GM12878 (cell line): Measurements from ENCODE around the gene F10.

Experiments
- BCL3 ChIP-seq: IDR thresholded peaks from 2 replicates; pipeline ENCODE4 v1.6.1; 2011; ENCODE audit warnings: borderline replicate concordance, low read depth, mild to moderate bottlenecking, moderate library complexity, low read length; ENCODE audit not compliant: insufficient read depth, poor library complexity, severe bottlenecking
- POU2F2 ChIP-seq: IDR thresholded peaks from 3 replicates; pipeline ENCODE4 v1.6.1; 2011; ENCODE audit warnings: low read depth, mild to moderate bottlenecking, low read length, borderline replicate concordance
- TF ChIP-seq, protein P1 (sequence below), 3 experiments: IDR thresholded peaks in 2 of 3; conservative IDR thresholded peaks in 1 of 3; 2 replicates each; pipeline ENCODE4 v1.5.1; 2011; ENCODE audit warnings: low read depth in 3 of 3, low read length in 3 of 3, mild to moderate bottlenecking in 3 of 3, control low read depth in 2 of 3, moderate library complexity in 2 of 3, inconsistent platforms in 1 of 3, mixed read lengths in 1 of 3; ENCODE audit not compliant: control insufficient read depth in 2 of 3, insufficient read depth in 1 of 3; ENCODE audit errors: extremely low read depth in 1 of 3

DNA sequence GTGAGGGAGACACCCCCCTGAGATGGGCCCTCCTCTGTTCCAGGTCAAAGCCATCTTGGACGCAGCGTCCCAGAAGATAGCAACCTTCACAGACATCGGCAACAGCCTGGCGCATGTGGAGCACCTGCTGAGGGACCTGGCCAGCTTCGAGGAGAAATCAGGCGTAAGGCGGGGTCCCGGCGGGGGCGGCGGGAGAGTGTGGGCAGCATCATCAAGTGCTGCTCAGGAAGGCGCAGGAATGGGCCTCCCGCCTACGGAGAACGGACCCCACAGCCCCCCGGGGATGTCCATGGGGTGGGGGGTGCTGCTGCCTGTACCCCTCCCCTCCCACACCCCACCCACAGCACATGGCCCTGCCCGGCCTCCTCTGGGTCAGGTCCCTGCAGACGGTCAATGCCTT, 48.2 kb upstream of the F10 start:
- TF ChIP-seq POU2F2: no peak
- TF ChIP-seq, protein P1, sequence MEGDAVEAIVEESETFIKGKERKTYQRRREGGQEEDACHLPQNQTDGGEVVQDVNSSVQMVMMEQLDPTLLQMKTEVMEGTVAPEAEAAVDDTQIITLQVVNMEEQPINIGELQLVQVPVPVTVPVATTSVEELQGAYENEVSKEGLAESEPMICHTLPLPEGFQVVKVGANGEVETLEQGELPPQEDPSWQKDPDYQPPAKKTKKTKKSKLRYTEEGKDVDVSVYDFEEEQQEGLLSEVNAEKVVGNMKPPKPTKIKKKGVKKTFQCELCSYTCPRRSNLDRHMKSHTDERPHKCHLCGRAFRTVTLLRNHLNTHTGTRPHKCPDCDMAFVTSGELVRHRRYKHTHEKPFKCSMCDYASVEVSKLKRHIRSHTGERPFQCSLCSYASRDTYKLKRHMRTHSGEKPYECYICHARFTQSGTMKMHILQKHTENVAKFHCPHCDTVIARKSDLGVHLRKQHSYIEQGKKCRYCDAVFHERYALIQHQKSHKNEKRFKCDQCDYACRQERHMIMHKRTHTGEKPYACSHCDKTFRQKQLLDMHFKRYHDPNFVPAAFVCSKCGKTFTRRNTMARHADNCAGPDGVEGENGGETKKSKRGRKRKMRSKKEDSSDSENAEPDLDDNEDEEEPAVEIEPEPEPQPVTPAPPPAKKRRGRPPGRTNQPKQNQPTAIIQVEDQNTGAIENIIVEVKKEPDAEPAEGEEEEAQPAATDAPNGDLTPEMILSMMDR (IDR thresholded peaks at IDR 0.05 in 2 of 3, conservative IDR thresholded peaks at IDR 0.05 in 1 of 3; ENCODE audit: control insufficient read depth in 2 of 3, extremely low read depth in 1 of 3, insufficient read depth in 1 of 3, low read depth in 3 of 3, low read length in 3 of 3): no peak
- TF ChIP-seq BCL3: no peak
